Chondrocyte (in vitro differentiated cells): Measurements from ENCODE around the gene GID4. TPM values are rescaled to one million over a fixed set of nuclear protein-coding genes. Genes with fewer than 3 reads are reported as not detected.

Experiments
- DNase-seq: peaks from one replicate; pipeline ENCODE4 v3.0.0; 2021; ENCODE audit warnings: mixed read lengths, low spot score
- H3K27ac Mint-ChIP-seq: one replicate; pipeline ENCODE4 v1.8.0; 2021; ENCODE audit warnings: mild to moderate bottlenecking, moderate library complexity, mixed read lengths; ENCODE audit not compliant: unreplicated experiment
- H3K27me3 Mint-ChIP-seq: 2 replicates; pipeline ENCODE4 v1.8.0; 2021; ENCODE audit warnings: low read depth, mixed read lengths
- H3K36me3 Mint-ChIP-seq: 2 replicates; pipeline ENCODE4 v1.8.0; 2021; ENCODE audit warnings: low read depth, mixed read lengths
- H3K4me1 Mint-ChIP-seq: 2 replicates; pipeline ENCODE4 v1.8.0; 2021; ENCODE audit warnings: low read depth, mild to moderate bottlenecking, mixed read lengths
- H3K4me3 Mint-ChIP-seq: one replicate; pipeline ENCODE4 v1.8.0; 2021; ENCODE audit warnings: mild to moderate bottlenecking, moderate library complexity, mixed read lengths; ENCODE audit not compliant: unreplicated experiment
- H3K9me3 Mint-ChIP-seq: 2 replicates; pipeline ENCODE4 v1.8.0; 2021; ENCODE audit warnings: low read depth, mixed read lengths
- total RNA-seq: library from RNA; stranded (reverse); gene quantifications from 3 replicates; pipeline ENCODE4 v1.2.1, GENCODE V29; 2021
- TF ChIP-seq, protein P1 (sequence below): fragments of 200-600 bp; sonication (generic); IDR thresholded peaks from 2 replicates; pipeline ENCODE4 v1.5.0; 2021; ENCODE audit warnings: antibody characterized with exemption, mild to moderate bottlenecking, moderate library complexity

The GID4 gene
- total RNA-seq, 1 donor from 2014 or later = 9.7 TPM

DNA sequence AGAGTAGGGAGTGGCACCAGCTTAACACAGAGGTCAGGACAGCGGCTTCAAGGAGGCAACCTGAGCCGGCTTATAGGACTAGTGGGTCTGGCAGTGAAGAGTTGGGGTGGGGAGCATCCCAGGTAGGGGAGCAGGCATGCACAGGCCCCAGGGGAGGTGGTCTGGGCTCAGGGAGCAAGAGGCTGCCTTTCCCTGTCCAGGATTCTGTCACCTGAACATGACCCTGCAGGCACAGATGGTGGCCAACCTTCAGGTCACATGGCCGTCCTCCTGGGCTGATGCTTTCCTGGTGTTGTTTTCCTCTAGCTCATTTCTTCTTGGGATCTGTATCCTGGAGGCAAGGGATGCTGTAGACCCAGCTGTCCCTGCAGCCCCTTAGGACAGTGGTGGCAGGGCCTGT lies 65.8 kb downstream of the GID4 start:
- TF ChIP-seq, protein P1, sequence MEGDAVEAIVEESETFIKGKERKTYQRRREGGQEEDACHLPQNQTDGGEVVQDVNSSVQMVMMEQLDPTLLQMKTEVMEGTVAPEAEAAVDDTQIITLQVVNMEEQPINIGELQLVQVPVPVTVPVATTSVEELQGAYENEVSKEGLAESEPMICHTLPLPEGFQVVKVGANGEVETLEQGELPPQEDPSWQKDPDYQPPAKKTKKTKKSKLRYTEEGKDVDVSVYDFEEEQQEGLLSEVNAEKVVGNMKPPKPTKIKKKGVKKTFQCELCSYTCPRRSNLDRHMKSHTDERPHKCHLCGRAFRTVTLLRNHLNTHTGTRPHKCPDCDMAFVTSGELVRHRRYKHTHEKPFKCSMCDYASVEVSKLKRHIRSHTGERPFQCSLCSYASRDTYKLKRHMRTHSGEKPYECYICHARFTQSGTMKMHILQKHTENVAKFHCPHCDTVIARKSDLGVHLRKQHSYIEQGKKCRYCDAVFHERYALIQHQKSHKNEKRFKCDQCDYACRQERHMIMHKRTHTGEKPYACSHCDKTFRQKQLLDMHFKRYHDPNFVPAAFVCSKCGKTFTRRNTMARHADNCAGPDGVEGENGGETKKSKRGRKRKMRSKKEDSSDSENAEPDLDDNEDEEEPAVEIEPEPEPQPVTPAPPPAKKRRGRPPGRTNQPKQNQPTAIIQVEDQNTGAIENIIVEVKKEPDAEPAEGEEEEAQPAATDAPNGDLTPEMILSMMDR = no peak
- DNase-seq = no peak
- Mint-ChIP-seq H3K4me1 (no peaks in the 10 kb centered on the region), H3K27me3 (no peaks in the 10 kb centered on the region), H3K4me3 (no peak overlapping the region), H3K36me3 (peaks cover 8% of the 10 kb centered on the region), H3K9me3 (no peaks in the 10 kb centered on the region), H3K27ac (no peak overlapping the region)

DNA sequence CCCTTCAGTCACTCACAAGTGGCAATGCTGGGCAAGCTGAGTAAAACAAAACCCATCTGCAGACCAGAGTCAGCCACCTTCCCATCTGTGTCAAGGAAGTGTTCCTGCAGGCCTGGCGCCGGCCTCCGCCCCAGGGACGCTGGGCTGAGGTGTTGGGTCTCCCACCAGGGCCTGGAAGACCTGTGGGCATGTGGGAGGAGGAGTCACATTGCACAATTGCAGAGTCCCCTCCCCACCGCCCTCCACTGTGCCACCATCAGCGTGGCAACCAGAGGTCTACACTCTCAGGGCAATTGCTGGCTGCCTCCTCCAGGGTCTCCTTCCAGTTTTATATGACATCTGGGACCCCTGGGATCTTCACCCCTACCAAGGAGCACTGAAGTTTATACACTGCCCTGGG lies 66.4 kb downstream of the GID4 start:
- Mint-ChIP-seq H3K36me3 (peaks cover 6% of the 10 kb centered on the region), H3K9me3 (no peaks in the 10 kb centered on the region), H3K4me1 (no peaks in the 10 kb centered on the region), H3K27me3 (no peaks in the 10 kb centered on the region), H3K27ac (no peak overlapping the region), H3K4me3 (no peak overlapping the region)
- DNase-seq = no peak
- TF ChIP-seq, protein P1 = no peak

DNA sequence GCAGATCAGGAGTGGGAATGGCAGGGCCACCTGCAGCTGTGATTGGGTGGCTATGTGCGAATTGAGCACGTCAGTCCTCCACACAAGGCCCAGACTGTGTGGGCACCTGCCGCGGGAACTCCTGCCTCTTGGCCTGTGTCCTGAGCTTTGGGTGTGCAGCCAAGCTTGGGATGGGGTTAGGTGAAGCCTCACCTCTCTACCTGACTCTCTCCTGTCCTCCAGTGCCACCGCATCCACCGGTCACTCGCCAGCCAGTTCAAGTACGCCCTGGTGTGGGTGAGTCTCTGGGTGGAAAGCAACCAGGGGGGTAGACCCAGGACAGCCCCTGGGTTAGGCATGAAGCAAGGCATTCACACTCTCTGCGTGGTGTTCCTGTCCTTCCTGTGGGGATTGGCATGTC lies 67.0 kb downstream of the GID4 start:
- H3K9me3 Mint-ChIP-seq = no peaks in the 10 kb centered on the region
- H3K36me3 Mint-ChIP-seq = peaks cover 6% of the 10 kb centered on the region
- no peaks in the 10 kb centered on the region for H3K27me3 Mint-ChIP-seq
- no peak for DNase-seq
- no peaks in the 10 kb centered on the region for H3K4me1 Mint-ChIP-seq
- TF ChIP-seq, protein P1 = no peak
- H3K27ac Mint-ChIP-seq = no peak overlapping the region
- H3K4me3 Mint-ChIP-seq = no peak overlapping the region

DNA sequence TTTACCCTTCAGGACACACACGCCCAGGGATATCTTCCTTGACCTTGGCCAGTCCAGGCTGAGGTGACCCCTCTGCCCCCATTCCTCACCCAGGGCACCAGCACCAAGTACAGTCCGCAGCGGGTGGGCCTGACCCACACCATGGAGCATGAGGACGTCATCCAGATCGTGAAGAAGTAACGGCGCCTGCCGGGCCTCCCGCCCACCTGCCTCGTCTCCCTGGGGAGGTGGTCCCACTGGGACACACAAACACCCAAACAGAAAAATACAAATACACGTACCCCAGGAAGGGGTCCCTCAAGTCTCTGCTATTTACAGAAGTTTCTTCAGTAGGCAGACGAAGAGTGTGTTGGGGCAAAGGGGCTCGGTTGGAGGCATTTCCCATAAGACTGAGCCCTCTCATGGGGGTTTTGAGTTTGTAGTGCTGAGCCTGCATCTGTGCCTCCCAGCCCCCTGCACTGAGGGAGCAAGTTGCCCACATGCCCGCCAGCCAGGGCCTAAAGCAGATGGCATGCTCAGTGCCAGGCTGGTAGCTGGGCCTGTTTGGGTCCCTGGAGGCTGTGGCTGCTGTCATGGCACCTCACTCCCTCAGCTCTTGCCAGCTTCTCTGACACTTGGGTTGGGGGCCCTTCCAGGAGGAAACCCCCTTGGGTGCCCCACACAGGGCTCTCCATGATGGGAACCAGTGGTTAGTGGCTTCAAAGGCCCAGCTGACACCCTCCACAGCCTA lies 68.0 kb downstream of the GID4 start:
- Mint-ChIP-seq H3K36me3 (peaks cover 4% of the 10 kb centered on the region), H3K4me3 (no peak overlapping the region), H3K9me3 (no peaks in the 10 kb centered on the region), H3K4me1 (no peaks in the 10 kb centered on the region), H3K27me3 (no peaks in the 10 kb centered on the region), H3K27ac (no peak overlapping the region)
- no peak for DNase-seq
- TF ChIP-seq, protein P1 = no peak

DNA sequence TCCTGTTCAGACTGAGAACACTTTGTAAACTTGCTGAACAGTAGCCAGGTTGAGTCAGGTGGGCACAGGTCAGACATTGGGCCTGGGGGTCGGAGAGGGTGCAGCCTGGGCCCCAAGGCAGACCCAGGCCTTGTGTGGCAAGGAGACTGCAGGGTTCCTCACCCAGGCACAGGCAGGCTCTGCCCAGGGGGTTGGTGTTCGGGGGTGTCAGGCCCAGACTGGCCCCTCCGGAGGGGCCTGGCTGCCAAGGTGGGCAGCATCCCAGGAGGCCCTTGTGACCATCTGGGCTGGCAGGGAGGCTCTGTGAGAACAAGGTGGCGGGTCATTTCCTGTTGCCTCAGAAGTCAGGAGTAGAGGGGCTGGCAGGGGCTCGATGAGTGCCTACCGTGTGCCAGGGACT lies 68.8 kb downstream of the GID4 start:
- Mint-ChIP-seq H3K36me3 (peaks cover 4% of the 10 kb centered on the region), H3K27me3 (no peaks in the 10 kb centered on the region), H3K4me1 (no peaks in the 10 kb centered on the region), H3K4me3 (no peak overlapping the region), H3K27ac (no peak overlapping the region), H3K9me3 (no peaks in the 10 kb centered on the region)
- no peak for DNase-seq
- TF ChIP-seq, protein P1 = no peak
